CD4-positive, alpha-beta T cell treated with Interleukin-2 at 100 ng/mL for 4 hours (primary cell): ENCODE results near the gene SLC27A1.
"Not testable (repeated sequence)": the region's sequence is repeated elsewhere in the genome, so short reads cannot be mapped to it uniquely, and the experiment has no call there.

ENCODE experiments used
- DNase-seq: peaks from one replicate; pipeline ENCODE4 v3.0.0-alpha.2; 2020; ENCODE audit warnings: low spot score

SLC27A1 gene

DNA sequence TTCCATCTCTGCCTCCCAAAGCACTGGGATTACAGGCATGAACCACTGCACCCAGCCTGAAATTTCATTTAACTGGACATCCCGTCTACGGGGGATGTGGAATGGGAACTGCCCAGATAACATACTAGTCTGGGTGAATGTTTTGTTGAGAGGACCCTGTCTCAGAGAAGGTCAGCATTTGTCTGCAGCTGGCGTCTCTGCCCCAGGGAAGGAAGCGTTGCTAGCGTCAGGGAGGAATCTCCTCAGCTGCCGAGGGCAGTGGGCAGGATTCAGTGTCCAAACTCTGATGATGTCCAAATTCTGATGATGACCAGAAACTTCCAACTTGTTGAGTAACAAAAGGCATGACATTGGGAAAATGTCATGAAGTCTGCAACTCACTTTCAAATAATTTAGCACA is 12.7 kb upstream of the SLC27A1 start:
- no peak for DNase-seq

DNA sequence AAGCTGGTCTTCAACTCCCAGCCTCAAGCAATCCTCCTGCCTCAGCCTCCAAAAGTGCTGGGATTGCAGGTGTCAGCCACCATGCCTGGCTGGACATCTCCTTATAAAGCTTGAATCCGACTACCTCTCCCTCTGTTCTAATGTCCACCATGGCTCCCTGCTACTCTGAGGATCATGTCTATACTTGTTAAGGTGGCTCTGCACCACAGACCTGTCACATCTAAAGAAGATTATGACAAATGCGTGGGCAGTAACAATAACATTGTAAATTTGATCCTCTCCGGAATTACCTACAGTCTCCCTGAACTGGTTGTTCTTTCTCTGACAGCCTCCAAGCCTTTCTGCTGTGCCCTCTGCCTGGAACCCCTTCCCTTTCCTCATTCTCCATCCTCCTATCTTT is 11.4 kb upstream of the SLC27A1 start:
- DNase-seq, result no peak

GRCh38 chr19:17460372-17461230 is 9.7 kb upstream of the SLC27A1 start, which contains the start of gene NXNL1:
NXNL1 (minus strand) TSS chr19:17460926; CDS start chr19:17460869, 57 bp downstream.
- DNase-seq, result no peak

- no peak for DNase-seq
Observed at GRCh38 chr19:17466487-17466850, 3.9 kb upstream of the SLC27A1 start.

DNA sequence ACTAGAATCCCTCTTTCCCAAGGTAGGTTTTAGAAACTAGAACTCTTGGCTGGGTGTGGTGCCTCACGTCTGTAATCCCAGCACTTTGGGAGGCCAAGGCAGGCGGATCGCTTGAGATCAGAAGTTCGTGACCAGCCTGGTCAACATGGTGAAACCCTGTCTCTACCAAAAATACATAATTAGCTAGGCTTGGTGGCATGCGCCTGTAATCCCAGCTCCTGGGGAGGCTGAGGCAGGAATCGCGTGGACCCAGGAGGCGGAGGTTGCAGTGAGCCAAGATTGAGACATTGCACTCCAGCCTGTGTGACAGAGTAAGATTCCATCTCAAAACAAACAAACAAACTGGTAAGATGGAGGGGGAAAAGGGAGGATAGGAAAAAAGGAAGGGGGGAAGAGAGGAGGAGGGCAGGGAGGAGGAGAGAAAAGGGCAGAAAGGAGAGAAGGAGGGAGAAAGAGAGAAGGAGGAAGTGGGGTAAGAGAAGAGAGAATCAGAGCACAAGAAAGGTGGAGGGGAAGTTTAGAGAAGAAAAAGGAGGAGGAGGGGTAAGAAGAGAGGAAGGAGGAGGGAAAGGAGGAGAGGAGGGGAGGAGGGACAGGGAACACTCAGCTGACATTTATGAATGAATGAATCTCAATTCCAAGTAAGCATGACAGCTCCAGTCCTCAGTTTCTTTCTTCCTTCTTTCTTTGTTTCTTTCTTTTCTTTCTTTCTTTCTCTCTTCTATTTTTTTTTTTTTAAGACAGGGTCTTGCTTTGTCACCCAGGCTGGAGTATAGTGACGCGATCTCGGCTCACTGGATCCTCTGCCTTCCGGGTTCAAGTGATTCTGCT is 2.6 kb upstream of the SLC27A1 start:
- DNase-seq, result no peak

DNA sequence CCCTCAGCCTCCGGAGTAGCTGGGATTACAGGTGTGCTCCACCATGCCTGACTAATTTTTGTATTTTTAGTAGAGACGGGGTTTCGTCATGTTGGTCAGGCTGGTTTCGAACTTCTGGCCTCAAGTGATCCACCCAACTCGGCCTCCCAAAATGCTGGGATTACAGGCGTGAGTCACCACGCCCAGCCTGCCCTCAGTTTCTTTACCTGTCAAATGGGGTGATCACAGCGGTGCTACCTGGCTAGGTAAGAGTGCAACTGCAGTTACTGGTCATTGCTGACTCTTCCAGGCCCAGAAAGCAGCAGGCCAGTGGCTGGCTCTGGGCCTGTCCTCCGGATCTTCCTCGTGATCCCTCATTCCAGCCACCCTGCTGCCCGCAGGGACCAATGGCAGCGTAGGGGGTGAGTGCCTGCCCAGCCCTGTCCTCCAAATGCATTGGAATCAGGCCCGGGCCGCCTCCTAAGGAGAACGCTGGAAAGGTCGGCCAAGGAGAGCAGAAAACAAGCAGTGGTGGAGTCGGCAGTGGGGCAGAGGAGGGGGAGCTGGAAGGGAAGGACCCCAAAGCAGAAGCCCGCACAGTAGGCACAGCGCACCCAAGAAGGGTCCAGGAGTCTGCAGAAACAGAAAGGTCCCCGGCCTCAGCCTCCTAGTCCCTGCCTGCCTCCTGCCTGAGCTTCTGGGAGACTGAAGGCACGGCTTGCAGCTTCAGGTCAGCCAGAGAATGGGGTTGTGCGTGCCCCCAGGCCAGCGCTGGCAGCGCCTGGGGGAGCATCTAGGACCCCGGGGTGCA is 1.8 kb upstream of the SLC27A1 start:
- no peak for DNase-seq

- DNase-seq, result no peak
Observed at GRCh38 chr19:17469092-17469480, 1.2 kb upstream of the SLC27A1 start.

DNA sequence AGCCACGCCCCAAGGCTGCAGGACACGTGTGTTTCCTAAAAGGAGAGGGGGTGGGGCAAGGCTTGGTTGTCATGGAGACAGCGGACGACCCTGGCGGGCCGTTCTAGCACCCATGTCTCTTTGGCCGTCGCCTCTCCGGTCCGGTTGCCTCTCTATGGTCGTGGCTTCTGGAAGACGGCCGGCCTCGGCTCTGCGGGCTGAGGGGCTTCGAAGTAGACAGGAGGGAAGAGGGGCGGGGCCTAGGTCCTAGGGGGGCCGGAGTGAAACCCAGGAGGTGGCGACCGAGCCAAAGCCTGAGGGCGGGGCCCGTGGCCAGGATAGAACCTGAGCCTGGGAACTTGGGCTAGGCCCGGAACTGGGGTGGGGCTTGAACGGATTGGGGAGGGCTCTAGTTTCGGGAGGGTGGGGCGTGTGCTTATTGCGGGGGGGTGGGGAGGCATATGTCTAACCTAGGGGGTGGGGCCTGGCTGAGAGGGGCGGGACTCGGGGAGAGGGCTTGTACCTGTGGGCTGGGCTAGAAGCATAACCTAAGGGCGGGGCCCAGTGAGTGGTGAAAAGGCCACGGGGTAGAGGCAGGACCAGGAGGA is 750 bp upstream of the SLC27A1 start:
- DNase-seq, result peak; percentile 95

DNA sequence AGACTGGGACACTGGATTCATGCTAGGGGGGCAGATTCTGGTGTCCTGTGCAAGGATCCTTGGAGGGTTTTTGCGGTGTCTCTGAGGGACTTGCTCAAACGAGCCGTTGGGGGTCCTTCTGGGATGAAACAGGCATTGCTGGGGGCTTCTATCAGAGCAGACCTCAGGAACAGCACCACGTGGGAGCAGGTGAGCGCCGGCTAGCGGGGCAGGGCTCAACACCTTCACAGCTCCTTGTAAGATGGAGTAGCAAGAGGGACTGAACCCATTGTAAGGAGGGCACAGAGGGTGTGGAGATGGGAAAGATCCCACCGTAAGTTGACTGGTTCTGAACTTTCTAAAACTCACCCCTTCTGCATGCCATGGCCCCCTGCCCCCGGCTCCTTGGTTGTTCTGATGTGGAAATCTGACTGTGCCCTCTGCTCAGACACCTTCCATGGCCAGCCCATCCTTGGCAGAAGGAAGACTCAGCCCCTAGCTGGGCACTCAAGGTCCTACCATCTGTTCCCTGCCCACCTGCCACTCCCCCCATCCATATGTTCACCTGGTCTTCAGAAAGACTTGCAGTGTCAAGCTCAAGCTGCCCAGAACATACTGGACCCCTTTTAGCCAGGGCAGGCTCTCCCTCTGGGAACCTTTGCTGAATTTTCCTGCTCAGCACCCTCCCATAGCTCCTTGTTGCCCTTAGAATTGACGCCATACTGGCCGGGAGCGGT is 1.2 kb downstream of the SLC27A1 start:
- DNase-seq, result no peak

- peak; percentile 27 for DNase-seq
Observed at GRCh38 chr19:17473041-17473440, 2.7 kb downstream of the SLC27A1 start.

- DNase-seq, result not testable (repeated sequence)
Observed at GRCh38 chr19:17475011-17475540, 4.8 kb downstream of the SLC27A1 start.

- DNase-seq, result no peak
Observed at GRCh38 chr19:17475541-17476115, 5.3 kb downstream of the SLC27A1 start.

- no peak for DNase-seq
Observed at GRCh38 chr19:17479325-17479791, 9.0 kb downstream of the SLC27A1 start.

GRCh38 chr19:17481986-17482385 is 11.7 kb downstream of the SLC27A1 start:
- no peak for DNase-seq

DNA sequence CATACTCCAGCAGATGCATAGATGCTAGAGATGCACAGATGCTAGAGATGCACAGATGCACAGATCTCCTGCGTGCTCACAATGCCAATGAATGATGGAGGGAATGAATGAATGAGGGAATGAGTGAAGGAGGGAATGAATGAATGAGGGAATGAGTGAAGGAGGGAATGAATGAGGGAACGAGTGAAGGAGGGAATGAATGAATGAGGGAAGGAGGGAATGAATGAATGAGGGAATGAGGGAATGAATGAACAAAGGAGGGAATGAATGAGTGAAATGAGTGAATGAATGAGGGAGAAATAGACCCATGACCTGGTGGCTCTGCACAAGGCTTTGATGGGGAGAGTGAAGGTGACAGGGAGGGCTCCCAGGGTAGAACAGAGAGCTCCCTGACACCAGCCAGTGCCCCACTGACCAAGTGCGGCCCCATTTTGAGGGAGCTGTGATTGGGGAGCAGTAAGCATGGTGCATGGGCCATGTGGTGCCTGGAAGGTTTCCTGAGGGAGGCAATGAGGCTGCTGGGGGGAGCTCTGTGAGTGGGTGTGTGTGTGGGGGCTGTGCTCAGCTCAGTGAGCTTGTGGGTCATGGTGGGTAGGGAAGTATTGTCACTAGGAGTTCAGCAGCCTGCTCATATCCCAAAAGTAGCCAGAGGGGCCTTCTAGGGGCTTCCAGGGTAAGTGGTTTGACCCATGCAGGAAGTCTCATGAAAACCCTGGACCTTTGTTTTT is 12.7 kb downstream of the SLC27A1 start:
- no peak for DNase-seq

GRCh38 chr19:17483605-17484002 is 13.3 kb downstream of the SLC27A1 start:
- DNase-seq, result no peak

DNA sequence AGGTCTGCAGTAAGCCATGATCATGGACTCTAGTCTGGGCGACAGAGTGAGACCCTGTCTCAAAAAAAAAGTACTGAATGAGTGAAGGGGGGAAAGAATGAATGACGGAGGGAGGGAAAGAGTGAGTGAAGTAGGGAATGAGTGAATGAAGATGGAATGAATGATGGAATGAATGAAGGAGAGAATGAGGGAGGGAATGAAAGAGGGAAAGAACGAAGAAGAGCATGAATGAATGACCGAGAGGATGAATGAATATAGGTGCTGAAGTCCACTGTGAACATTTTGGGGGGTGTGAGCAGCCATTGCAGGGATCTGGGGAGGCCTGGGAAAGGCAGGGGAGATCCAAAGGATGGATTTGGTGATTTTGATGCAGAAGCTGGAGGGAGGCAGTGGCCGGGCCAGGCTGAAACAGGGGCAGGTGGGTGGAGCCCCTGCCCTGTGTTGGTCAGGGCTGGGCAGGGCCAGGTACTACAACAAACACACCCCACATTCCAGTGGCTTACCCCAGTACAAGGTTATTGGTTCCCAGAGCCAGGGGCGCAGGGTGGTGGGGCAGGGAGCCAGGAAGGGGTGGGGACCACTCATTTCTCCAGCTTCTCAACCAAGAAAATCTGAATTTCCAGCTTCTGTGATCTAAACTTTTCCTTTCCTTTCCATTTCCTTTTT is 14.3 kb downstream of the SLC27A1 start:
- DNase-seq, result no peak

- DNase-seq, result no peak
Observed at GRCh38 chr19:17486545-17487240, 16.4 kb downstream of the SLC27A1 start.
